Hepatocyte (in vitro differentiated cells): ENCODE data around the gene FBN3. TPM values are rescaled to one million over a fixed set of nuclear protein-coding genes. Genes with fewer than 3 reads are reported as not detected.

ENCODE experiments used
- DNase-seq: peaks from one replicate; pipeline ENCODE4 v3.0.0-alpha.2; 2016; ENCODE audit warnings: low spot score
- H2AFZ ChIP-seq: fragments of 200-600 bp; sonication (generic); 2 replicates; pipeline ENCODE4 v1.6.0; 2016; ENCODE audit warnings: antibody characterized with exemption, mild to moderate bottlenecking
- H3K27ac ChIP-seq: fragments of 200-600 bp; sonication (generic); 2 replicates; pipeline ENCODE4 v1.5.1; 2016; ENCODE audit warnings: mild to moderate bottlenecking
- H3K27me3 ChIP-seq: fragments of 200-600 bp; sonication (generic); 2 replicates; pipeline ENCODE4 v1.6.1; 2016
- H3K36me3 ChIP-seq: fragments of 200-600 bp; sonication (generic); replicated peaks from 2 replicates; pipeline ENCODE4 v1.5.1; 2016; ENCODE audit warnings: low read depth; ENCODE audit not compliant: insufficient read depth
- H3K4me1 ChIP-seq: fragments of 200-600 bp; sonication (generic); 2 replicates; pipeline ENCODE4 v1.5.1; 2016; ENCODE audit warnings: mild to moderate bottlenecking, moderate library complexity; ENCODE audit not compliant: insufficient read depth
- H3K4me2 ChIP-seq: fragments of 200-600 bp; sonication (generic); 2 replicates; pipeline ENCODE4 v1.6.0; 2016
- H3K4me3 ChIP-seq: fragments of 200-600 bp; sonication (generic); 2 replicates; pipeline ENCODE4 v1.5.1; 2016; ENCODE audit warnings: mild to moderate bottlenecking
- H3K79me2 ChIP-seq: fragments of 200-600 bp; sonication (generic); 2 replicates; pipeline ENCODE4 v1.6.0; 2017; ENCODE audit warnings: mild to moderate bottlenecking
- H3K9me2 ChIP-seq: fragments of 200-600 bp; sonication (generic); replicated peaks from 2 replicates; pipeline ENCODE4 v1.6.0; 2017; ENCODE audit warnings: mild to moderate bottlenecking; ENCODE audit not compliant: insufficient read depth
- H3K9me3 ChIP-seq: fragments of 200-600 bp; sonication (generic); 2 replicates; pipeline ENCODE4 v1.5.1; 2016; ENCODE audit warnings: low read depth, mild to moderate bottlenecking
- H4K20me1 ChIP-seq: fragments of 200-600 bp; sonication (generic); 2 replicates; pipeline ENCODE4 v1.6.0; 2016; ENCODE audit warnings: mild to moderate bottlenecking; ENCODE audit not compliant: insufficient read depth, poor library complexity, severe bottlenecking
- CTCF ChIP-seq: fragments of 200-600 bp; sonication (generic); IDR thresholded peaks from 2 replicates; pipeline ENCODE4 v1.5.1; 2016; ENCODE audit warnings: antibody characterized with exemption, mild to moderate bottlenecking; ENCODE audit not compliant: poor library complexity
- EZH2 ChIP-seq: fragments of 200-600 bp; sonication (generic); IDR thresholded peaks from 2 replicates; pipeline ENCODE4 v1.6.1; 2016; ENCODE audit warnings: antibody characterized with exemption, mild to moderate bottlenecking, borderline replicate concordance
- EZH2phosphoT487 ChIP-seq: fragments of 200-600 bp; sonication (generic); IDR thresholded peaks from one replicate; pipeline ENCODE4 v1.6.1; 2018; ENCODE audit warnings: antibody characterized with exemption, mild to moderate bottlenecking, low read depth, moderate library complexity; ENCODE audit not compliant: unreplicated experiment, severe bottlenecking
- WGBS: methylation state at CpG from one replicate; pipeline ENCODE4 v1.1.6; 2016; ENCODE audit warnings: low lambda C conversion rate; ENCODE audit errors: missing lambda C conversion rate; 5-methylcytosine and 5-hydroxymethylcytosine counted together
- polyA plus RNA-seq: library from polyadenylated mRNA; unstranded; fragments of >200 nt; fragmentation: Nextera tagmentation; extraction: Ambion mirVana; gene quantifications from 2 replicates; pipeline ENCODE4 v1.2.1, GENCODE V29; 2016
- total RNA-seq: library from RNA; depleted of rRNA; stranded (reverse); fragments of >200 nt; gene quantifications from 2 replicates; pipeline ENCODE4 v1.2.3, GENCODE V29; 2014

Gene FBN3
- total and polyA plus RNA-seq, 2 experiments from 2014 or later = 7.5 to 11.5 TPM

GRCh38 chr19:8192221-8192820 is 42.9 kb upstream of the FBN3 start:
- no peaks in the 10 kb centered on the region for H3K9me2 ChIP-seq
- H3K27me3 ChIP-seq = no peaks in the 10 kb centered on the region
- H4K20me1 ChIP-seq = no peaks in the 10 kb centered on the region
- TF ChIP-seq CTCF = no peak
- no peak for TF ChIP-seq EZH2phosphoT487
- TF ChIP-seq EZH2 = no peak
- H3K4me2 ChIP-seq = no peak overlapping the region
- WGBS = 78% methylated on average over 6 of the region's 7 CpGs
- no peak overlapping the region for H3K27ac ChIP-seq
- H2AFZ ChIP-seq = no peak overlapping the region
- H3K36me3 ChIP-seq = no peaks in the 10 kb centered on the region
- H3K4me3 ChIP-seq = no peak overlapping the region
- H3K9me3 ChIP-seq = no peaks in the 10 kb centered on the region
- no peaks in the 10 kb centered on the region for H3K79me2 ChIP-seq
- no peak for DNase-seq
- no peaks in the 10 kb centered on the region for H3K4me1 ChIP-seq

- H3K79me2 ChIP-seq = no peaks in the 10 kb centered on the region
- WGBS = 85% methylated on average over 5 of the region's 5 CpGs
- no peak for DNase-seq
- H3K4me1 ChIP-seq = no peaks in the 10 kb centered on the region
- H3K4me3 ChIP-seq = no peak overlapping the region
- no peaks in the 10 kb centered on the region for H3K36me3 ChIP-seq
- no peak overlapping the region for H3K27ac ChIP-seq
- no peak overlapping the region for H2AFZ ChIP-seq
- no peak overlapping the region for H3K4me2 ChIP-seq
- H3K9me2 ChIP-seq = no peaks in the 10 kb centered on the region
- no peaks in the 10 kb centered on the region for H4K20me1 ChIP-seq
- no peaks in the 10 kb centered on the region for H3K27me3 ChIP-seq
- H3K9me3 ChIP-seq = no peaks in the 10 kb centered on the region
- TF ChIP-seq CTCF = no peak
- no peak for TF ChIP-seq EZH2phosphoT487
- TF ChIP-seq EZH2 = no peak
Observed at GRCh38 chr19:8185343-8186068, 36.1 kb upstream of the FBN3 start.

- H3K27me3 ChIP-seq = no peaks in the 10 kb centered on the region
- TF ChIP-seq EZH2 (no peak), CTCF (no peak), EZH2phosphoT487 (no peak)
- H2AFZ ChIP-seq = no peak overlapping the region
- 95% methylated on average over 9 of the region's 9 CpGs for WGBS
- no peaks in the 10 kb centered on the region for H3K36me3 ChIP-seq
- no peaks in the 10 kb centered on the region for H4K20me1 ChIP-seq
- no peaks in the 10 kb centered on the region for H3K79me2 ChIP-seq
- H3K9me3 ChIP-seq = no peaks in the 10 kb centered on the region
- no peaks in the 10 kb centered on the region for H3K4me1 ChIP-seq
- no peak overlapping the region for H3K4me2 ChIP-seq
- no peak overlapping the region for H3K27ac ChIP-seq
- no peak overlapping the region for H3K4me3 ChIP-seq
- no peaks in the 10 kb centered on the region for H3K9me2 ChIP-seq
- DNase-seq = no peak
Observed at GRCh38 chr19:8184274-8184673, 34.9 kb upstream of the FBN3 start.
